NCI-H2107 (cell line): ENCODE results near the gene MAS1L.
"Not testable (repeated sequence)": the region's sequence is repeated elsewhere in the genome, so short reads cannot be mapped to it uniquely, and the experiment has no call there.

ENCODE experiments used
- DNase-seq: peaks from one replicate; lab custom pipeline; 2025; lab: John Stamatoyannopoulos, UW

Gene MAS1L

GRCh38 chr6:29483186-29483585, 4.6 kb downstream of the MAS1L start:
- no peak for DNase-seq

GRCh38 chr6:29479560-29479959, 8.2 kb downstream of the MAS1L start:
- no peak for DNase-seq

- no peak for DNase-seq
Observed at GRCh38 chr6:29478740-29479139, 9.0 kb downstream of the MAS1L start.

GRCh38 chr6:29477923-29478450, 9.8 kb downstream of the MAS1L start:
- DNase-seq: no peak

- DNase-seq: no peak
Observed at GRCh38 chr6:29474996-29475395, 12.8 kb downstream of the MAS1L start.

GRCh38 chr6:29466241-29466640, 21.5 kb downstream of the MAS1L start:
- DNase-seq: no peak

GRCh38 chr6:29465801-29466200, 22.0 kb downstream of the MAS1L start:
- DNase-seq: no peak

GRCh38 chr6:29465279-29465678, 22.5 kb downstream of the MAS1L start:
- no peak for DNase-seq

GRCh38 chr6:29462022-29462421, 25.7 kb downstream of the MAS1L start:
- DNase-seq: no peak

- DNase-seq: no peak
Observed at GRCh38 chr6:29461021-29461814, 26.5 kb downstream of the MAS1L start.

GRCh38 chr6:29456971-29457370, 30.8 kb downstream of the MAS1L start, which contains the start of the genes OR11A1 and OR2H1:
OR11A1 (minus strand) TSS chr6:29457071; CDS start chr6:29427641, 29,430 bp downstream.
OR2H1 (plus strand) TSS chr6:29457155; CDS start chr6:29461770, 4,615 bp downstream.
- no peak for DNase-seq

- DNase-seq: no peak
Observed at GRCh38 chr6:29451471-29452193, 36.1 kb downstream of the MAS1L start.

- DNase-seq: no peak
Observed at GRCh38 chr6:29447670-29448069, 40.1 kb downstream of the MAS1L start.

GRCh38 chr6:29444031-29444430, 43.7 kb downstream of the MAS1L start:
- not testable (repeated sequence) for DNase-seq

- DNase-seq: no peak
Observed at GRCh38 chr6:29442719-29443118, 45.0 kb downstream of the MAS1L start.

- no peak for DNase-seq
Observed at GRCh38 chr6:29439006-29439405, 48.8 kb downstream of the MAS1L start, which contains the start of gene OR10C1. OR10C1 (plus strand) TSS chr6:29439306; CDS start chr6:29440016, 710 bp downstream.

GRCh38 chr6:29436730-29437129, 51.0 kb downstream of the MAS1L start:
- not testable (repeated sequence) for DNase-seq
